Gastrocnemius medialis (tissue), 4 donors: ENCODE data around the gene ZBED5.

ENCODE experiments used
- CTCF ChIP-seq, 5 experiments: fragments of 450-650 bp in 3 of 5; fragments of 200-600 bp in 2 of 5; sonication (generic) in 2 of 5; IDR thresholded peaks in 4 of 5; conservative IDR thresholded peaks in 1 of 5; 1 replicate in 4 of 5; 2 replicates in 1 of 5; pipeline ENCODE4 v1.5.1; 2016 to 2019; ENCODE audit warnings: antibody characterized with exemption in 5 of 5, mild to moderate bottlenecking in 3 of 5, moderate library complexity in 3 of 5
- POLR2A ChIP-seq, 2 donors: fragments of 450-650 bp; IDR thresholded peaks; one replicate each; pipeline ENCODE4 v1.6.1; 2017; ENCODE audit warnings: antibody characterized with exemption in 2 of 2, mild to moderate bottlenecking in 2 of 2, moderate library complexity in 2 of 2

- TF ChIP-seq CTCF (IDR thresholded peaks at IDR 0.05 in 4 of 5, conservative IDR thresholded peaks at IDR 0.05 in 1 of 5) = no peak
- no peak for TF ChIP-seq POLR2A (IDR thresholded peaks at IDR 0.05)
Observed at GRCh38 chr11:10898003-10898762, 40.3 kb upstream of the ZBED5 start.
